ENCODE measurements around the gene KPNA2.

KPNA2 gene

DNA sequence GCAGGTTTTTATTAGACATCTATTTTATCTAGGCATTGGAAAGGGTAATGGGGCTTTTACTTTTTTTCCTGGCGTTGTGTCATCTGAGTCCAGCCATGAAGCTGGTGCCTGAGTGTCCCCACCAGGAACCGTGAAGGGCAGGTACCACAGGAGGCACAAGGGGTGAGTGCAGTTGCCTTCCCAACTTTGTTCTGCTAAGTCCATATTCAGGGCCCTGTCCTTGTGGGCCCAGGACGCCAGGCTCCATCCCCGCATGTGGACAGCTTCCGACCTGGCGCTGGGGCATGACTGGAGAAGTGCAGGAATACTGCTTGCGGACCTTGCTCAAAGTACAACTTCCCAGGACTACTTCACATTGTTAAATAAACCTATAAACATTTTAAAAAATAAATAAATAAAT lies 60.6 kb downstream of the KPNA2 start:
- no peak for TF ChIP-seq EZH2 (IDR thresholded peaks at IDR 0.05; ENCODE audit: borderline replicate concordance, low read length)
- TF ChIP-seq, protein P1, sequence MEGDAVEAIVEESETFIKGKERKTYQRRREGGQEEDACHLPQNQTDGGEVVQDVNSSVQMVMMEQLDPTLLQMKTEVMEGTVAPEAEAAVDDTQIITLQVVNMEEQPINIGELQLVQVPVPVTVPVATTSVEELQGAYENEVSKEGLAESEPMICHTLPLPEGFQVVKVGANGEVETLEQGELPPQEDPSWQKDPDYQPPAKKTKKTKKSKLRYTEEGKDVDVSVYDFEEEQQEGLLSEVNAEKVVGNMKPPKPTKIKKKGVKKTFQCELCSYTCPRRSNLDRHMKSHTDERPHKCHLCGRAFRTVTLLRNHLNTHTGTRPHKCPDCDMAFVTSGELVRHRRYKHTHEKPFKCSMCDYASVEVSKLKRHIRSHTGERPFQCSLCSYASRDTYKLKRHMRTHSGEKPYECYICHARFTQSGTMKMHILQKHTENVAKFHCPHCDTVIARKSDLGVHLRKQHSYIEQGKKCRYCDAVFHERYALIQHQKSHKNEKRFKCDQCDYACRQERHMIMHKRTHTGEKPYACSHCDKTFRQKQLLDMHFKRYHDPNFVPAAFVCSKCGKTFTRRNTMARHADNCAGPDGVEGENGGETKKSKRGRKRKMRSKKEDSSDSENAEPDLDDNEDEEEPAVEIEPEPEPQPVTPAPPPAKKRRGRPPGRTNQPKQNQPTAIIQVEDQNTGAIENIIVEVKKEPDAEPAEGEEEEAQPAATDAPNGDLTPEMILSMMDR (IDR thresholded peaks at IDR 0.05; ENCODE audit: low read length), result no peak
- H3K4me2 ChIP-seq (ENCODE audit: low read length), result no peak overlapping the region
- no peaks in the 10 kb centered on the region for H4K20me1 ChIP-seq (ENCODE audit: insufficient read depth, low read length)

More for the DNA sequence above, 60.6 kb downstream of the KPNA2 start:
- no peaks in the 10 kb centered on the region for H3K79me2 ChIP-seq (ENCODE audit: insufficient read depth, low read length)
- no peaks in the 10 kb centered on the region for H3K36me3 ChIP-seq (ENCODE audit: insufficient read depth, low read length)
- H3K4me3 ChIP-seq (ENCODE audit: low read depth, low read length, poor library complexity, severe bottlenecking), result no peak overlapping the region
- H3F3A ChIP-seq (ENCODE audit: insufficient read depth, low read length), result no peaks in the 10 kb centered on the region; the same call in 1 of the 2 replicates
- no peaks in the 10 kb centered on the region for H3K9me2 ChIP-seq (ENCODE audit: low read depth, low read length)
- no peaks in the 10 kb centered on the region for H3K27me3 ChIP-seq (ENCODE audit: insufficient read depth, low read length)
- no peak overlapping the region for H3K9ac ChIP-seq (ENCODE audit: low read length)
- peaks cover 17% of the 10 kb centered on the region for H3K4me1 ChIP-seq (ENCODE audit: insufficient read depth, low read length, severe bottlenecking)
- no peak overlapping the region for H2AFZ ChIP-seq (ENCODE audit: low read length)
- no peaks in the 10 kb centered on the region for H3K9me3 ChIP-seq (ENCODE audit: low read length)
- no peak overlapping the region for H3K27ac ChIP-seq (ENCODE audit: low read depth, low read length, poor library complexity, severe bottlenecking)
